ENCODE measurements around the gene UBAP2L.
"Not testable (repeated sequence)": the region's sequence is repeated elsewhere in the genome, so short reads cannot be mapped to it uniquely, and the experiment has no call there.

UBAP2L gene

DNA sequence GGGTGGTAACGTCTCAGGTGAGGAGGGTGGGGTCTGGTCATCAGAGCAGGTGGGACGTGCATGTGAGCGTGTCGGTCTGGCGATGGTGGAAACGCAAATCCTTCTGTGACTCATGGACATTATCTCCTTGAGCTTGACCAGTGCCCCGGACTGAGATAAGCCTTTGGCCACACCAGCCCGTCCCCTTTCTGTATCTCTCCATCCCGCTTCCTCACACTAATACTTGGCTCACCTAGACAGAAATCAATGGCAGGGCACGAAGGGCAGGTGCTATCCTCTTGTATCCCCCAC, 92.3 kb downstream of the UBAP2L start:
- H3K9me2 ChIP-seq (replicated peaks; ENCODE audit: insufficient read depth, low read length): no peaks in the 10 kb centered on the region
- H3K36me3 ChIP-seq (ENCODE audit: low read length): no peaks in the 10 kb centered on the region
- H3K4me3 ChIP-seq (ENCODE audit: insufficient read depth, low read length, poor library complexity, severe bottlenecking): no peak overlapping the region
- H3K9me3 ChIP-seq (ENCODE audit: insufficient read depth, low read length): peaks cover 17% of the 10 kb centered on the region
- H3F3A ChIP-seq (ENCODE audit: insufficient read depth): no peaks in the 10 kb centered on the region
- TF ChIP-seq, protein P1, sequence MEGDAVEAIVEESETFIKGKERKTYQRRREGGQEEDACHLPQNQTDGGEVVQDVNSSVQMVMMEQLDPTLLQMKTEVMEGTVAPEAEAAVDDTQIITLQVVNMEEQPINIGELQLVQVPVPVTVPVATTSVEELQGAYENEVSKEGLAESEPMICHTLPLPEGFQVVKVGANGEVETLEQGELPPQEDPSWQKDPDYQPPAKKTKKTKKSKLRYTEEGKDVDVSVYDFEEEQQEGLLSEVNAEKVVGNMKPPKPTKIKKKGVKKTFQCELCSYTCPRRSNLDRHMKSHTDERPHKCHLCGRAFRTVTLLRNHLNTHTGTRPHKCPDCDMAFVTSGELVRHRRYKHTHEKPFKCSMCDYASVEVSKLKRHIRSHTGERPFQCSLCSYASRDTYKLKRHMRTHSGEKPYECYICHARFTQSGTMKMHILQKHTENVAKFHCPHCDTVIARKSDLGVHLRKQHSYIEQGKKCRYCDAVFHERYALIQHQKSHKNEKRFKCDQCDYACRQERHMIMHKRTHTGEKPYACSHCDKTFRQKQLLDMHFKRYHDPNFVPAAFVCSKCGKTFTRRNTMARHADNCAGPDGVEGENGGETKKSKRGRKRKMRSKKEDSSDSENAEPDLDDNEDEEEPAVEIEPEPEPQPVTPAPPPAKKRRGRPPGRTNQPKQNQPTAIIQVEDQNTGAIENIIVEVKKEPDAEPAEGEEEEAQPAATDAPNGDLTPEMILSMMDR (IDR thresholded peaks at IDR 0.05; ENCODE audit: insufficient read depth, low read length, poor library complexity, severe bottlenecking): no peak
- TF ChIP-seq EZH2phosphoT487 (conservative IDR thresholded peaks at IDR 0.05; ENCODE audit: low read length): no peak
- H3K9ac ChIP-seq (ENCODE audit: low read length): no peak overlapping the region
- H2AFZ ChIP-seq (ENCODE audit: low read depth, low read length, severe bottlenecking): no peak overlapping the region
- H3K4me2 ChIP-seq (ENCODE audit: low read depth, low read length, poor library complexity, severe bottlenecking): no peak overlapping the region
- no peaks in the 10 kb centered on the region for H3K27me3 ChIP-seq (ENCODE audit: low read length)
- no peaks in the 10 kb centered on the region for H3K79me2 ChIP-seq (ENCODE audit: insufficient read depth, low read length)
- no peak overlapping the region for H3K27ac ChIP-seq (ENCODE audit: low read depth, low read length)
- no peaks in the 10 kb centered on the region for H4K20me1 ChIP-seq (ENCODE audit: low read depth, low read length)

DNA sequence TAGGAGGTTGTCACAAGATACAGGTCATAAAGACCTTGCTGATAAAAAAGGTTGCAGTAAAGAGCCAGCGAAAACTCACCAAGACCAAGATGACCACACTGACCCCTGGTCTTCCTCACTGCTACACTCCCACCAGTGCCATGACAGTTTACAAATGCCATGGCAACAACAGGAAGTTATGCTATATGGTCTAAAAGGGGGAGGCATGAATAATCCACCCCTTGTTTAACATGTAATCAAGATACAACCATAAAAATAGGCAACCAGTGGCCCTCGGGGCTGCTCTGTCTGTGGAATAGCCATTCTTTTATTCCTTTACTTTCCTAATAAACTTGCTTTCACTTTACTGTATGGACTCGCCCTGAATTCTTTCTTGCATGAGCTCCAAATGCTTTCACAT, 93.5 kb downstream of the UBAP2L start:
- H3K36me3 ChIP-seq (ENCODE audit: low read length); H2AFZ ChIP-seq (ENCODE audit: low read depth, low read length, severe bottlenecking); H3F3A ChIP-seq (ENCODE audit: insufficient read depth); H3K4me2 ChIP-seq (ENCODE audit: low read depth, low read length, poor library complexity, severe bottlenecking); H3K79me2 ChIP-seq (ENCODE audit: insufficient read depth, low read length); H3K4me3 ChIP-seq (ENCODE audit: insufficient read depth, low read length, poor library complexity, severe bottlenecking); H3K9me2 ChIP-seq (replicated peaks; ENCODE audit: insufficient read depth, low read length); H3K27ac ChIP-seq (ENCODE audit: low read depth, low read length); H4K20me1 ChIP-seq (ENCODE audit: low read depth, low read length); H3K9ac ChIP-seq (ENCODE audit: low read length); H3K27me3 ChIP-seq (ENCODE audit: low read length): not testable (repeated sequence)
- peaks cover 17% of the 10 kb centered on the region for H3K9me3 ChIP-seq (ENCODE audit: insufficient read depth, low read length)

DNA sequence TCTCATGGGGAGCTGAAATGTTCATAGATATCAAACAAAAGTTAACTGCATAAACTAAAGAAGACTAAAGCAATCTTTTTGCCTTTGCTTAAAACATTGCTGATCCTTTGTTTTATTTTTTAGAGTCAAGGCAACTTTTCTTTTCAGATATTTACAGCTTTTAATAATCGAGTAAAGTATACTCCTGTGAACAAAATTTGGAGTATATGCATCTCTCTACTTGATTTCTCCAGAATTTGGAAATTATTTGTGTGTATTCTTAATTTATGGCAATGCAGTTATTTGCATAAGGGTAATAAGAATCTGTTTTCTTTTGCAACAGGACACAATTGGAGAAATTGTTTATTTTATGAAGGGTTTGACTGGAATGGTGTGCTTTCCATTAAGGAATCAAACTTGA, 95.9 kb downstream of the UBAP2L start:
- TF ChIP-seq, protein P1 (IDR thresholded peaks at IDR 0.05; ENCODE audit: insufficient read depth, low read length, poor library complexity, severe bottlenecking): no peak
- no peak for TF ChIP-seq EZH2phosphoT487 (conservative IDR thresholded peaks at IDR 0.05; ENCODE audit: low read length)
- no peaks in the 10 kb centered on the region for H4K20me1 ChIP-seq (ENCODE audit: low read depth, low read length)
- no peaks in the 10 kb centered on the region for H3K79me2 ChIP-seq (ENCODE audit: insufficient read depth, low read length)
- no peaks in the 10 kb centered on the region for H3K36me3 ChIP-seq (ENCODE audit: low read length)
- no peaks in the 10 kb centered on the region for H3K9me2 ChIP-seq (replicated peaks; ENCODE audit: insufficient read depth, low read length)
- no peak overlapping the region for H2AFZ ChIP-seq (ENCODE audit: low read depth, low read length, severe bottlenecking)
- peaks cover 17% of the 10 kb centered on the region for H3K9me3 ChIP-seq (ENCODE audit: insufficient read depth, low read length)
- no peak overlapping the region for H3K27ac ChIP-seq (ENCODE audit: low read depth, low read length)
- no peaks in the 10 kb centered on the region for H3K27me3 ChIP-seq (ENCODE audit: low read length)
- no peak overlapping the region for H3K4me3 ChIP-seq (ENCODE audit: insufficient read depth, low read length, poor library complexity, severe bottlenecking)
- no peaks in the 10 kb centered on the region for H3F3A ChIP-seq (ENCODE audit: insufficient read depth)
- H3K9ac ChIP-seq (ENCODE audit: low read length): no peak overlapping the region
- no peak overlapping the region for H3K4me2 ChIP-seq (ENCODE audit: low read depth, low read length, poor library complexity, severe bottlenecking)

DNA sequence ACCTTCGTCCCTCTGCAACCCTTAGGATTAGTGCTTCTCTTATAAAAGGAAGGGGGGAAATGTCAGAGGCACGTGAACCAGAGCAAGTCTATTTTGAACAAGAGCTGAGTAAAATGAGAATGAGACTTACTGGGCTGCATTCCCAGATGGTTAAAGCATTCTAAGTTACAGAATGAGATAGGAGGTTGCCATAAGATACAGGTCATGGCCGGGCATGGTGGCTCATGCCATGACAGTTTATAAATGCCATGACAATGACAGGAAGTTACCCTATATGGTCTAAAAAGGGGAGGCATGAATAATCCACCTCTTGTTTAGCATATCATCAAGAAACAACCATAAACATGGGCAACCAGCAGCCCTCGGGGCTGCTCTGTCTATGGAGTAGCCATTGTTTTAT, 97.6 kb downstream of the UBAP2L start:
- TF ChIP-seq, protein P1 (IDR thresholded peaks at IDR 0.05; ENCODE audit: insufficient read depth, low read length, poor library complexity, severe bottlenecking): no peak
- no peak for TF ChIP-seq EZH2phosphoT487 (conservative IDR thresholded peaks at IDR 0.05; ENCODE audit: low read length)
- H3K9me2 ChIP-seq (replicated peaks; ENCODE audit: insufficient read depth, low read length): no peaks in the 10 kb centered on the region
- no peaks in the 10 kb centered on the region for H4K20me1 ChIP-seq (ENCODE audit: low read depth, low read length)
- H3F3A ChIP-seq (ENCODE audit: insufficient read depth): no peaks in the 10 kb centered on the region
- H3K9ac ChIP-seq (ENCODE audit: low read length): no peak overlapping the region
- H3K27ac ChIP-seq (ENCODE audit: low read depth, low read length): no peak overlapping the region
- no peaks in the 10 kb centered on the region for H3K79me2 ChIP-seq (ENCODE audit: insufficient read depth, low read length)
- H3K4me3 ChIP-seq (ENCODE audit: insufficient read depth, low read length, poor library complexity, severe bottlenecking): no peak overlapping the region
- H3K4me2 ChIP-seq (ENCODE audit: low read depth, low read length, poor library complexity, severe bottlenecking): no peak overlapping the region
- no peak overlapping the region for H2AFZ ChIP-seq (ENCODE audit: low read depth, low read length, severe bottlenecking)
- H3K27me3 ChIP-seq (ENCODE audit: low read length): no peaks in the 10 kb centered on the region
- H3K36me3 ChIP-seq (ENCODE audit: low read length): no peaks in the 10 kb centered on the region
- H3K9me3 ChIP-seq (ENCODE audit: insufficient read depth, low read length): peaks cover 17% of the 10 kb centered on the region

All from SU-DHL-6 (cell line).